Adipose tissue (tissue), 3 donors: ENCODE data around the gene LASP1. TPM values are rescaled to one million over a fixed set of nuclear protein-coding genes. Genes with fewer than 3 reads are reported as not detected.
A peak's percentile ranks its signal among the peaks of the same experiment; 100 is the strongest.

Experiments used
- H3K27ac ChIP-seq: one replicate; pipeline ENCODE4 v1.5.1; 2013; ENCODE audit warnings: low read depth, low read length
- whole genome bisulfite sequencing, 3 donors: extraction: QIAGEN DNeasy Blood & Tissue Kit; methylation state at CpG; one replicate each; pipeline ENCODE4 v1.1.7; 2013; 5-methylcytosine and 5-hydroxymethylcytosine counted together
- polyA plus RNA-seq, 3 donors: library from polyadenylated mRNA; stranded (reverse); fragments of 200-250 nt; gene quantifications; one replicate each; pipeline ENCODE4 v1.2.3, GENCODE V29; 2013
- donor health status: healthy with polysubstance abuse.
- donor health status: Bipolar disorder and iron deficiency.
- donor health status: healthy.

The LASP1 gene
- polyA plus RNA-seq, 3 donors, result 49.1 to 90.6 (median 67.3) TPM

- 29 to 71% (median 37%) methylated on average over 18 to 19 of the region's 19 CpGs for WGBS, 3 donors
- H3K27ac ChIP-seq, result peak overlapping the region; percentile 39
These were observed 14.0 kb downstream of the LASP1 start for GRCh38 chr17:38883592-38884526.

- 41 to 75% (median 67%) methylated on average over 9 of the region's 9 CpGs for WGBS, 3 donors
- H3K27ac ChIP-seq, result no peak overlapping the region
These were observed 15.3 kb downstream of the LASP1 start for GRCh38 chr17:38885044-38885727.

GRCh38 chr17:38885728-38886642, 16.1 kb downstream of the LASP1 start:
- 34 to 62% (median 53%) methylated on average over 11 of the region's 11 CpGs for WGBS, 3 donors
- no peak overlapping the region for H3K27ac ChIP-seq

GRCh38 chr17:38886643-38887010, 16.8 kb downstream of the LASP1 start:
- WGBS, 3 donors, result 58 to 81% (median 69%) methylated on average over 8 of the region's 8 CpGs
- H3K27ac ChIP-seq, result no peak overlapping the region

- no peak overlapping the region for H3K27ac ChIP-seq
- 89 to 91% (median 89%) methylated on average over 9 of the region's 9 CpGs for WGBS, 3 donors
These were observed 19.0 kb downstream of the LASP1 start for GRCh38 chr17:38888842-38889241.

- no peak overlapping the region for H3K27ac ChIP-seq
- 79 to 83% (median 80%) methylated on average over 12 of the region's 12 CpGs for WGBS, 3 donors
These were observed 20.0 kb downstream of the LASP1 start for GRCh38 chr17:38889745-38890409.

GRCh38 chr17:38890410-38890746, 20.5 kb downstream of the LASP1 start:
- H3K27ac ChIP-seq, result no peak overlapping the region
- WGBS, 3 donors, result 49 to 77% (median 61%) methylated on average over 8 of the region's 8 CpGs

GRCh38 chr17:38891441-38891840, 21.6 kb downstream of the LASP1 start:
- WGBS, 3 donors, result 78 to 81% (median 80%) methylated on average over 8 of the region's 8 CpGs
- H3K27ac ChIP-seq, result no peak overlapping the region

GRCh38 chr17:38892083-38892482, 22.2 kb downstream of the LASP1 start:
- H3K27ac ChIP-seq, result no peak overlapping the region
- WGBS, 3 donors, result 76 to 88% (median 85%) methylated on average over 4 of the region's 4 CpGs

- H3K27ac ChIP-seq, result no peak overlapping the region
- WGBS, 3 donors, result 76 to 84% (median 76%) methylated on average over 13 of the region's 13 CpGs
These were observed 22.8 kb downstream of the LASP1 start for GRCh38 chr17:38892620-38893019.

- no peak overlapping the region for H3K27ac ChIP-seq
- WGBS, 3 donors, result 56 to 87% (median 58%) methylated on average over 5 of the region's 5 CpGs
These were observed 23.3 kb downstream of the LASP1 start for GRCh38 chr17:38893113-38893512.

- no peak overlapping the region for H3K27ac ChIP-seq
- 13 to 64% (median 21%) methylated on average over 5 to 6 of the region's 6 CpGs for WGBS, 3 donors
These were observed 23.7 kb downstream of the LASP1 start for GRCh38 chr17:38893607-38894006.

GRCh38 chr17:38894276-38894675, 24.4 kb downstream of the LASP1 start:
- H3K27ac ChIP-seq, result no peak overlapping the region
- 30 to 53% (median 50%) methylated on average over 7 of the region's 7 CpGs for WGBS, 3 donors

- WGBS, 3 donors, result 52 to 82% (median 61%) methylated on average over 13 of the region's 13 CpGs
- H3K27ac ChIP-seq, result no peak overlapping the region
These were observed 26.6 kb downstream of the LASP1 start for GRCh38 chr17:38896346-38896954.

- 30 to 47% (median 40%) methylated on average over 6 of the region's 6 CpGs for WGBS, 3 donors
- no peak overlapping the region for H3K27ac ChIP-seq
These were observed 27.3 kb downstream of the LASP1 start for GRCh38 chr17:38897176-38897575.

GRCh38 chr17:38897671-38898290, 27.9 kb downstream of the LASP1 start:
- no peak overlapping the region for H3K27ac ChIP-seq
- WGBS, 3 donors, result 55 to 63% (median 63%) methylated on average over 12 of the region's 12 CpGs

- 21 to 69% (median 32%) methylated on average over 9 of the region's 9 CpGs for WGBS, 3 donors
These were observed 28.4 kb downstream of the LASP1 start for GRCh38 chr17:38898291-38898679.

More at GRCh38 chr17:38898291-38898679, 28.4 kb downstream of the LASP1 start:
- H3K27ac ChIP-seq, result no peak overlapping the region
